ENCODE data around the gene FGB.
"Not testable (repeated sequence)": the region's sequence is repeated elsewhere in the genome, so short reads cannot be mapped to it uniquely, and the experiment has no call there.

DNA sequence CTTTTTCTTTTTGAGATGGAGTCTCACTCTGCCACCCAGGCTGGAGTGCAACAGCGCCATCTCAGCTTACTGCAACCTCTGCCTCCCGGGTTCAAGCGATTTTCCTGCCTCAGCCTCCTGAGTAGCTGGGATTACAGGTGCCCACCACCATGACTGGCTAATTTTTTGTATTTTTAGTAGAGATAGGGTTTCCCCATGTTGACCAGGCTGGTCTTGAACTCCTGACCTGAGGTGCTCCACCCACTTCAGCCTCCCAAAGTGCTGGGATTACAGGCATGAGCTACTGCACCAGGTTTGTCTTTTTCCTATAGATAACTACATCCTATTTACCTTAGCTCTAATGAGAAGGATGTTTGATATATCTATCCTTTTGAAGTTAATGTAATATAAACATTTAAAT lies 31.5 kb downstream of the FGB start:
- TF ChIP-seq, protein P1, sequence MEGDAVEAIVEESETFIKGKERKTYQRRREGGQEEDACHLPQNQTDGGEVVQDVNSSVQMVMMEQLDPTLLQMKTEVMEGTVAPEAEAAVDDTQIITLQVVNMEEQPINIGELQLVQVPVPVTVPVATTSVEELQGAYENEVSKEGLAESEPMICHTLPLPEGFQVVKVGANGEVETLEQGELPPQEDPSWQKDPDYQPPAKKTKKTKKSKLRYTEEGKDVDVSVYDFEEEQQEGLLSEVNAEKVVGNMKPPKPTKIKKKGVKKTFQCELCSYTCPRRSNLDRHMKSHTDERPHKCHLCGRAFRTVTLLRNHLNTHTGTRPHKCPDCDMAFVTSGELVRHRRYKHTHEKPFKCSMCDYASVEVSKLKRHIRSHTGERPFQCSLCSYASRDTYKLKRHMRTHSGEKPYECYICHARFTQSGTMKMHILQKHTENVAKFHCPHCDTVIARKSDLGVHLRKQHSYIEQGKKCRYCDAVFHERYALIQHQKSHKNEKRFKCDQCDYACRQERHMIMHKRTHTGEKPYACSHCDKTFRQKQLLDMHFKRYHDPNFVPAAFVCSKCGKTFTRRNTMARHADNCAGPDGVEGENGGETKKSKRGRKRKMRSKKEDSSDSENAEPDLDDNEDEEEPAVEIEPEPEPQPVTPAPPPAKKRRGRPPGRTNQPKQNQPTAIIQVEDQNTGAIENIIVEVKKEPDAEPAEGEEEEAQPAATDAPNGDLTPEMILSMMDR (IDR thresholded peaks at IDR 0.05; ENCODE audit: low read length): not testable (repeated sequence)
- not testable (repeated sequence) for TF ChIP-seq EZH2 (IDR thresholded peaks at IDR 0.05; ENCODE audit: borderline replicate concordance, low read length)

All from OCI-LY1 (cell line).